ENCODE results near the gene PIP5KL1.

Gene PIP5KL1

GRCh38 chr9:127930231-127931091, at the start of gene PIP5KL1:
Gene PIP5KL1, minus strand, starts transcription at chr9:127930777. Its CDS starts 25 bp downstream, at chr9:127930752.
- Mint-ChIP-seq H3K9me3 (no peaks in the 10 kb centered on the region), H3K36me3 (peaks cover 9% of the 10 kb centered on the region), H3K27me3 (no peaks in the 10 kb centered on the region), H3K27ac (peak within 1 kb of the TSS; percentile 91), H3K4me3 (peak within 1 kb of the TSS; percentile 78), H3K4me1 (peaks cover 20% of the 10 kb centered on the region)
- peak; percentile 76 for ATAC-seq (ENCODE audit: low read depth)
- DNase-seq (ENCODE audit: low spot score in 2 of 2), result peak; percentile 69 to 88

- Mint-ChIP-seq H3K36me3 (peaks cover 7% of the 10 kb centered on the region), H3K27me3 (no peaks in the 10 kb centered on the region), H3K4me3 (peak overlapping the region; percentile 98), H3K9me3 (no peaks in the 10 kb centered on the region), H3K4me1 (peaks cover 49% of the 10 kb centered on the region), H3K27ac (peak overlapping the region; percentile 91)
- DNase-seq (ENCODE audit: low spot score in 2 of 2) (peak; percentile 76 to 78), ATAC-seq (ENCODE audit: low read depth) (peak; percentile 41)
Observed at GRCh38 chr9:127980060-127980705, 49.6 kb upstream of the PIP5KL1 start.

DNA sequence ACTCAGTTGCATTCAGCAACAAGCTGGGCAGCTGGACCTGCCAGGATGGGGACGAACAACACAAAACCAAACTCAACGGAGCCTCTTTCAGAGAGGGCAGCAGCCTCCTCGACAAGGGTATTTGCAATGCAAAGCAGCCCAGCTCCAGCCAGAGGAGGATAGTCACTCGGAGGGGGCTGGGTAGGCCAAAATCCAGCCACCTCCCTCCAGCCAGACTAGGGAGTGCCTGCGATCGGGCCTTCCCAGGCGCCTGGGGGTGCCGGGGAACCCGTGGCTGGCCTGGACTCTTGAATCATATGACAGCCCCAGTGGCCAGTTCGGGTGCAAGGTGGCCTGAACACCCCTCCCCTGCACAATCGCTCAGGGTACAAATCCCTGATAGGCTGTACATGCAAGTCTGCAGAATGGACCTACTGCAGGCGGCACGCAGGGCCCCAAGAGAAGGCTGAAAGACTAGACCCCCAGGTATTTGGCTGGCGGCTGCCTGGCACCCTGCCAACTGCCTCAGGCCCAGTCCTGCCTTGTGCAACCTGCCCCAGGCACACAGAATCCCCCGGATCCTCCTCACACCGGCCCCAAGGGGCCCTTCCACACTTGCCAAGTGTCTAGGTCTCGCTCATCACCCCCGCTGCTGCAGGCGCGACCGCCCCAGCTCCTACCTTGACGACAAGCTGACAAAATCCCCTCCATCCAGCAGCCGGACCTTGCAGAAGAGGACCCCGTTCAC, 48.9 kb upstream of the PIP5KL1 start:
- Mint-ChIP-seq H3K4me3 (peak overlapping the region; percentile 98), H3K27me3 (no peaks in the 10 kb centered on the region), H3K36me3 (peaks cover 7% of the 10 kb centered on the region), H3K27ac (peak overlapping the region; percentile 91), H3K4me1 (peaks cover 47% of the 10 kb centered on the region), H3K9me3 (no peaks in the 10 kb centered on the region)
- DNase-seq (ENCODE audit: low spot score in 2 of 2), result peak; percentile 48 to 60
- ATAC-seq (ENCODE audit: low read depth), result no peak

- no peak for DNase-seq (ENCODE audit: low spot score in 2 of 2)
- Mint-ChIP-seq H3K36me3 (peaks cover 7% of the 10 kb centered on the region), H3K27me3 (no peaks in the 10 kb centered on the region), H3K4me1 (peaks cover 52% of the 10 kb centered on the region), H3K4me3 (peak overlapping the region; percentile 98), H3K27ac (peak overlapping the region; percentile 91), H3K9me3 (no peaks in the 10 kb centered on the region)
- ATAC-seq (ENCODE audit: low read depth), result no peak
Observed at GRCh38 chr9:127979015-127979332, 48.4 kb upstream of the PIP5KL1 start.

DNA sequence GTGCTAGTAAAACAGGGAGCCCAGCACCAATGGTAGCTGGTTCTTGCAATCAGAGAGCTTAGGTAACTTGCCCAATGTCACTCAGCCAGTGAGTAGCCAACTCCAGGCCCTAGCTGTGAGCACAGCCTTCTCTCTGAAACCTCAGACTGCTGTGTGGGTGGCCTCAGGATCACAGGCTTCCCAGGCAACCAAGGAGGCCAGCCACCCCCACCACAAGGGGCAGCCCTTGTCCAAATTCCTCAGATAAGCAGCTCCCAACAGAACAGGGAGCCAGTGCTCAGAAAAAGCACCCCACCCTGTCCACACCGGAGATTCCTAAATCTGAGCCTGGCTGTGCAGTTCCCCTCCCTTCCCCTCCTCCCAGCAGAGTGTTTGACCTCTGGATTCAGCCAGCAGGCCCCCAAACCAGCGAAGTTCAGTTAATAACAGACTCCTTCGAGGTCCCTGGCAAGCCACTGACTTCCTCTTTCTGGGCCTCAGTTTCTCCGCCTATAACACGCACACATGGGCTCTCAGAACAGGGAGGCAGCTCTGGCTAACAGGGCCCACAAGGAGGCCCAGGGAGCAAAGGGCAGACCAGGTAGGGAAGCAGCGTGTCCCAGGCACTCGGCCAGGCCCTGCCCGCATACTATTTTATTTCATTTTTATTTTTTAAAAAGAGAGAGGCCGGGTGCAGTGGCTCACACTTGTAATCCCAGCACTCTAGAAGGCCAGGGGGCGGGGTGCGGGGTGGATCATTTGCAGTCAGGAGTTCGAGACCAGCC, 47.5 kb upstream of the PIP5KL1 start:
- Mint-ChIP-seq H3K4me3 (peak overlapping the region; percentile 98), H3K27me3 (no peaks in the 10 kb centered on the region), H3K4me1 (peaks cover 50% of the 10 kb centered on the region), H3K27ac (peak overlapping the region; percentile 92), H3K36me3 (peaks cover 7% of the 10 kb centered on the region), H3K9me3 (no peaks in the 10 kb centered on the region)
- no peak for ATAC-seq (ENCODE audit: low read depth)
- DNase-seq (ENCODE audit: low spot score in 2 of 2), result peak in 1 of 2 donors; percentile 17

DNA sequence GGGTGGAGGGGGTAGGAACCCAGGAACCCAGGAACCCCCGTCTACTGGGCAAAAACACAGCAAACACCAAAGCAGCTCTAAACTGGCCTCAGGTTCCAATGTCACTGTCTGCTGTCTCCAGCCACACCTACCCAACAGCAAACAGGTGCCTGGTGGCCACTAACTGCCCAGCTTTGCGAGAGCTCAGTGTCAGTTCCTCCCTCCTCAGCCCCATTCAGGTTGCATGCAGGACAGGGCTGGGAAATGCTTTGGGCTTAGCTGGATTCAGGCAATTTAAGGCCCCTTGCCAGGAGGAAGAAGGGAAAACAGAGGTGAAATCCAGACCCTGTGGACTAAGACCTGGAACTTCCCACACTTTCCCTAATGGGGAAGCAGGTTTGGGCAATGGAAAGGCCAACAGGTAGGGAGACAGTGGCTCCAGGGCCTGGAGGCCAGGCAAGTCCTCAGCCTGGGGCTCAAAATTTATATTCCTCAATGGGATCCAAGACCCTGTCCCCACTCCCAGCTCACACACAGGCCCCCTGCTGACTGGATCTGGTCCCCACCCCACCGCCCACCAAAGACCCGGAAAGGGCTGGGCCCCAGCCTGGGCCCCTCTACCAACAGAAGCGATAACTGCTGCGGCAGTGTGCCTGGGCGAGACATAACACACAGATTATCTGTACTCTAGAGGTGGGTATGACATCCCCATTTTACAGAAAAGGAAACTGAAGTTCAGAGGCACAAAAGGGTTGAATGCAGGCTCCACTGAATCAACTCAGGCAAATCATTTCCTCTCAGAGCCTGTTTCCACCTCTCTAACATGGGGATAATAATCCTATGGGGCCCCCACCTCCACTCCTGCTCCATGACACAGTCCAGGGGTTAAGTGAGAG, 46.7 kb upstream of the PIP5KL1 start:
- Mint-ChIP-seq H3K9me3 (no peaks in the 10 kb centered on the region), H3K27me3 (no peaks in the 10 kb centered on the region)

GRCh38 chr9:127976498-127976897, 45.9 kb upstream of the PIP5KL1 start:
- Mint-ChIP-seq H3K27me3 (no peaks in the 10 kb centered on the region), H3K9me3 (no peaks in the 10 kb centered on the region), H3K27ac (peak overlapping the region; percentile 92), H3K4me1 (peaks cover 56% of the 10 kb centered on the region), H3K36me3 (peaks cover 7% of the 10 kb centered on the region), H3K4me3 (peak overlapping the region; percentile 98)
- ATAC-seq (ENCODE audit: low read depth), result no peak
- peak in 1 of 2 donors; percentile 14 for DNase-seq (ENCODE audit: low spot score in 2 of 2)

More for the DNA sequence above, 46.7 kb upstream of the PIP5KL1 start:
- peaks cover 53% of the 10 kb centered on the region for H3K4me1 Mint-ChIP-seq
- ATAC-seq (ENCODE audit: low read depth), result no peak
- peak overlapping the region; percentile 98 for H3K4me3 Mint-ChIP-seq
- peak in 1 of 2 donors; percentile 10 for DNase-seq (ENCODE audit: low spot score in 2 of 2)
- H3K27ac Mint-ChIP-seq, result peak overlapping the region; percentile 92
- peaks cover 7% of the 10 kb centered on the region for H3K36me3 Mint-ChIP-seq

DNA sequence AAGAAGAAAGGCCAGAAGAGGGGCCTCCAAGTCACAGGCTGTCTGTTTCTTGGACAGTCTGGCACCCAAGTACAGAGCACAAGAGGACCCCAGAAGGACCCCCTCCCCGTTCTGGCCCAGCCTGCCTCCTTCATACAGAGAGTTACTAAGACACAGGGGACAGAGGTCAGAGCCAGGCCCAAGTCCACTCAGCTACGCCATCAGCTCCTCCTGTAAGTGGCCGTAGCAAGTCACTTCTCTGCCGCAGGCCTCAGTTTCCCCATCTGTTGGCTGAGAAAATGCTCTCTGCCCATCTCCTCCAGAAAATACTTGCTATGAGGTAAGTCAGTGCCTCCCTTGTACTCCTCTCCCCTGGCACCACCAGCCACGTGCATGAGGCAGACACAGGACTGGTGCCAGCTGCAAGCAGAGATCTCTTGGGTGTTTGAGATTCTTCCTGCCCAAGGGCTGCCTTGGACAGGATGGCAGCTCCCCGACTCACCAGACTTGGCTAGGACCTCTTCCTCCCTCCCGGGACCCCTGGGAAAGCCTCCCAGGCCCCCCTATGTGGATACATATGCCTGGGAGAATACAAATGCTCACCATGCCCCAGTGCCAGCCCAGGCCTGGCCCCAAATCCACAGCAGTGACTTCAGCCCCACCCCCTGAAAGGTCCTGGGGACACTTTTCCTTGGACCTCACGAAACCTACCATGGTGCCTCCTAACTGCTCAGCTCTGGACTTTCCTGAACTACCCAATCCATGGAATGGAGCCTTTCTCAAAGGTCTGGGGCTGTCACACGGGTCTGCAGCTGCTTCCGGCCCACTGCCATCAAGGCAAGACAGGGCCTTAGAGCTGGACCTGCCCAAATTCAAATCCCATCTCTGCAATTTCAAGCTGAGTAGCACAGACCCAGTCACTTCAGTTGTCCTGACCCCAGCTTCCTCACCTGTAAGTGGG, 45.1 kb upstream of the PIP5KL1 start:
- ATAC-seq (ENCODE audit: low read depth) (no peak), DNase-seq (ENCODE audit: low spot score in 2 of 2) (no peak)
- Mint-ChIP-seq H3K9me3 (no peaks in the 10 kb centered on the region), H3K27me3 (no peaks in the 10 kb centered on the region), H3K27ac (peak overlapping the region; percentile 92), H3K4me1 (peaks cover 58% of the 10 kb centered on the region), H3K4me3 (peak overlapping the region; percentile 98), H3K36me3 (peaks cover 7% of the 10 kb centered on the region)

GRCh38 chr9:127974769-127975261, 44.2 kb upstream of the PIP5KL1 start:
- Mint-ChIP-seq H3K4me1 (peaks cover 66% of the 10 kb centered on the region), H3K27me3 (no peaks in the 10 kb centered on the region), H3K9me3 (no peaks in the 10 kb centered on the region), H3K27ac (peak overlapping the region; percentile 92), H3K4me3 (peak overlapping the region; percentile 73), H3K36me3 (peaks cover 9% of the 10 kb centered on the region)
- ATAC-seq (ENCODE audit: low read depth) (no peak), DNase-seq (ENCODE audit: low spot score in 2 of 2) (no peak)

GRCh38 chr9:127974001-127974768, 43.6 kb upstream of the PIP5KL1 start:
- no peaks in the 10 kb centered on the region for H3K9me3 Mint-ChIP-seq
- H3K36me3 Mint-ChIP-seq, result peaks cover 7% of the 10 kb centered on the region
- no peak for DNase-seq (ENCODE audit: low spot score in 2 of 2)
- ATAC-seq (ENCODE audit: low read depth), result no peak
- no peaks in the 10 kb centered on the region for H3K27me3 Mint-ChIP-seq
- H3K27ac Mint-ChIP-seq, result peak overlapping the region; percentile 92
- peak overlapping the region; percentile 73 for H3K4me3 Mint-ChIP-seq
- peaks cover 71% of the 10 kb centered on the region for H3K4me1 Mint-ChIP-seq

DNA sequence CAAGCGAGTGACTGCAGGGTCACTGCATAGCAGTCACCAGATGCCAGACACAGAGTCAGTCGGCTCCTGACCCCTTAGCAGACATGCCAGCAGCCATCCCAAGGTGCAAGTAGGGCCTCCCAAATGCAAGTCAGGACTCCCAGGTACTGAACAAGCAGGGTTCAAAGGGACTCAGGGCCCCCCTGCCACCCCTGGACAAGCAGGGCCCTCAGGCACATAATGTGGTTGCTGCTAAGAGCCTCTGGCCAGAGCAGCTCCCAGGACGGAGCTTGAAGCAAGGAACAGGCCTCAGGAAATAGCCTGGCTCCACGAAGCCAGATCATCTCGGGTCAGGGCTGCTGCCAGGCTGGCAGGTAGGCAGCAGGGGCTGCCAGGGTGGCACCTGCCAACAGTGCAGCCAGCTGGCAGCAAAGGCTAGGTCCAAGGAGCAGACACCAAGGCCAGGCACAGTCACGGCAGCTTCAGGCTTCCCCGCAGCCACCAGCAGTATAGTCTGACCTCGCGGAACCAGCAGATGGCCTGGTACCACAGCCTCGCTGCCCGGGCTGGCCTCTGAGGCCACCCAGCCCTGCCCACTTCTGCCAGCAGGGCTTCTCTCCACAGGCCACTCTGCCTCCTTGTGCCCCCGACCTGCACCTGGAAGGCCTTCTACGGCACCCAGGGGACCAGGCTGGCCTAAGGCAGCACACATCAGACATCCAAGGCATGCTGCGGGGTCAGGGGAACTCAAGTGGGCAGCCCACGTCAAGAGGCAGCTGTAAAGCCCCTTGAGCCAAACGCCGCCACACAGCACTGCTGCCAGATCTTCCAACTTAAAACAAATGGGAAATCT, 42.8 kb upstream of the PIP5KL1 start:
- peak overlapping the region; percentile 73 for H3K4me3 Mint-ChIP-seq
- no peak for DNase-seq (ENCODE audit: low spot score in 2 of 2)

More for the DNA sequence above, 42.8 kb upstream of the PIP5KL1 start:
- peaks cover 7% of the 10 kb centered on the region for H3K36me3 Mint-ChIP-seq
- H3K27me3 Mint-ChIP-seq, result no peaks in the 10 kb centered on the region
- peak overlapping the region; percentile 92 for H3K27ac Mint-ChIP-seq
- no peaks in the 10 kb centered on the region for H3K9me3 Mint-ChIP-seq
- no peak for ATAC-seq (ENCODE audit: low read depth)
- peaks cover 75% of the 10 kb centered on the region for H3K4me1 Mint-ChIP-seq
